ENCODE data around the gene STRN.
"Not testable (repeated sequence)": the region's sequence is repeated elsewhere in the genome, so short reads cannot be mapped to it uniquely, and the experiment has no call there.

Gene STRN

GRCh38 chr2:36906277-36906676 is 60.1 kb downstream of the STRN start:
- no peak for DNase-seq

GRCh38 chr2:36904636-36905035 is 61.7 kb downstream of the STRN start:
- no peak for DNase-seq

- no peak for DNase-seq
These were observed 63.8 kb downstream of the STRN start for GRCh38 chr2:36902385-36903120.

GRCh38 chr2:36892805-36893204 is 73.5 kb downstream of the STRN start:
- DNase-seq, result no peak

- DNase-seq, result no peak
These were observed 76.5 kb downstream of the STRN start for GRCh38 chr2:36889795-36890194.

- not testable (repeated sequence) for DNase-seq
These were observed 79.2 kb downstream of the STRN start for GRCh38 chr2:36887095-36887494.

- DNase-seq, result no peak
These were observed 79.7 kb downstream of the STRN start for GRCh38 chr2:36886664-36887063.

GRCh38 chr2:36885605-36886004 is 80.7 kb downstream of the STRN start:
- DNase-seq, result no peak

- no peak for DNase-seq
These were observed 83.8 kb downstream of the STRN start for GRCh38 chr2:36882532-36882931.

GRCh38 chr2:36881816-36882215 is 84.5 kb downstream of the STRN start:
- DNase-seq, result no peak

- no peak for DNase-seq
These were observed 87.9 kb downstream of the STRN start for GRCh38 chr2:36878429-36878828.

- no peak for DNase-seq
These were observed 95.1 kb downstream of the STRN start for GRCh38 chr2:36871068-36871707.

GRCh38 chr2:36869606-36870005 is 96.7 kb downstream of the STRN start:
- DNase-seq, result no peak

GRCh38 chr2:36861896-36862295 is 104.4 kb downstream of the STRN start:
- DNase-seq, result no peak

- no peak for DNase-seq
These were observed 107.0 kb downstream of the STRN start for GRCh38 chr2:36859366-36859792.

GRCh38 chr2:36858551-36859365 is 107.6 kb downstream of the STRN start:
- no peak for DNase-seq

GRCh38 chr2:36857713-36858112 is 108.6 kb downstream of the STRN start:
- no peak for DNase-seq

- no peak for DNase-seq
These were observed 110.9 kb downstream of the STRN start for GRCh38 chr2:36855429-36855828.

- no peak for DNase-seq
These were observed 112.1 kb downstream of the STRN start for GRCh38 chr2:36854241-36854640.

- no peak for DNase-seq
These were observed 117.1 kb downstream of the STRN start for GRCh38 chr2:36849265-36849664.

GRCh38 chr2:36843838-36844237 is 122.5 kb downstream of the STRN start:
- DNase-seq, result no peak

GRCh38 chr2:36839976-36840617 is 126.2 kb downstream of the STRN start:
- DNase-seq, result no peak
